Mesendoderm (in vitro differentiated cells): ENCODE measurements around the gene CAPN5.
"Not testable (repeated sequence)": the region's sequence is repeated elsewhere in the genome, so short reads cannot be mapped to it uniquely, and the experiment has no call there.

Source experiments
- DNase-seq: peaks from one replicate; pipeline ENCODE4 v3.0.0; 2013
- H2AK5ac ChIP-seq: 2 replicates; pipeline ENCODE4 v1.6.1; 2013; ENCODE audit warnings: low read length, inconsistent platforms
- H2BK120ac ChIP-seq: 2 replicates; pipeline ENCODE4 v1.6.1; 2013; ENCODE audit warnings: low read depth, mild to moderate bottlenecking, low read length, moderate library complexity, mixed read lengths
- H2BK15ac ChIP-seq: replicated peaks from 2 replicates; pipeline ENCODE4 v1.6.1; 2013; ENCODE audit warnings: low read depth, mild to moderate bottlenecking, moderate library complexity
- H2BK5ac ChIP-seq: 2 replicates; pipeline ENCODE4 v1.6.1; 2013; ENCODE audit warnings: low read length, inconsistent platforms
- H3K18ac ChIP-seq: 2 replicates; pipeline ENCODE4 v1.6.1; 2013; ENCODE audit warnings: mild to moderate bottlenecking, low read length, mixed read lengths
- H3K23ac ChIP-seq: one replicate; pipeline ENCODE4 v1.6.1; 2013; ENCODE audit warnings: low read length
- H3K27ac ChIP-seq: 2 replicates; pipeline ENCODE4 v1.5.1; 2013; ENCODE audit warnings: low read depth, mild to moderate bottlenecking, inconsistent platforms, low read length, moderate library complexity
- H3K27me3 ChIP-seq: 2 replicates; pipeline ENCODE4 v1.6.1; 2013; ENCODE audit warnings: low read length, control low read depth, mild to moderate bottlenecking, inconsistent platforms; ENCODE audit not compliant: insufficient read depth, poor library complexity
- H3K36me3 ChIP-seq: 2 replicates; pipeline ENCODE4 v1.6.1; 2013; ENCODE audit warnings: low read length, inconsistent platforms; ENCODE audit not compliant: control insufficient read depth, insufficient read depth
- H3K4ac ChIP-seq: one replicate; pipeline ENCODE4 v1.6.1; 2013; ENCODE audit warnings: low read depth, mild to moderate bottlenecking, low read length, moderate library complexity
- H3K4me1 ChIP-seq: 2 replicates; pipeline ENCODE4 v1.6.1; 2013; ENCODE audit warnings: low read depth, low read length, inconsistent platforms; ENCODE audit not compliant: control insufficient read depth
- H3K4me2 ChIP-seq: 2 replicates; pipeline ENCODE4 v1.6.1; 2013; ENCODE audit warnings: low read length
- H3K4me3 ChIP-seq: 2 replicates; pipeline ENCODE4 v1.5.1; 2013; ENCODE audit warnings: mild to moderate bottlenecking, low read length
- H3K56ac ChIP-seq: one replicate; pipeline ENCODE4 v1.6.1; 2013; ENCODE audit warnings: low read length
- H3K79me1 ChIP-seq: 2 replicates; pipeline ENCODE4 v1.6.1; 2013; ENCODE audit warnings: low read length, inconsistent platforms
- H3K79me2 ChIP-seq: 2 replicates; pipeline ENCODE4 v1.6.1; 2013; ENCODE audit warnings: mild to moderate bottlenecking, low read length; ENCODE audit not compliant: control insufficient read depth, insufficient read depth
- H3K9ac ChIP-seq: 2 replicates; pipeline ENCODE4 v1.6.1; 2013; ENCODE audit warnings: low read length, inconsistent platforms
- H4K5ac ChIP-seq: one replicate; pipeline ENCODE4 v1.6.1; 2013; ENCODE audit warnings: low read length
- H4K8ac ChIP-seq: one replicate; pipeline ENCODE4 v1.6.1; 2013; ENCODE audit warnings: low read depth, mild to moderate bottlenecking, control low read depth, low read length, moderate library complexity
- WGBS: extraction: QIAGEN DNeasy Blood & Tissue Kit; methylation state at CpG from one replicate; pipeline ENCODE4 v1.1.7; 2013; ENCODE audit warnings: low lambda C conversion rate, missing lambda C conversion rate; ENCODE audit not compliant: insufficient coverage; ENCODE audit errors: extremely low coverage; 5-methylcytosine and 5-hydroxymethylcytosine counted together

The CAPN5 gene

GRCh38 chr11:77044886-77045285, 21.9 kb upstream of the CAPN5 start:
- DNase-seq: no peak
- no peak overlapping the region for H3K4me3 ChIP-seq
- no peak overlapping the region for H3K9ac ChIP-seq
- no peak overlapping the region for H3K27ac ChIP-seq
- no peak overlapping the region for H3K18ac ChIP-seq
- no peak overlapping the region for H2BK120ac ChIP-seq
- no peaks in the 10 kb centered on the region for H3K79me1 ChIP-seq
- H3K36me3 ChIP-seq: no peaks in the 10 kb centered on the region
- H2BK15ac ChIP-seq: no peak overlapping the region
- no peak overlapping the region for H2BK5ac ChIP-seq
- no peaks in the 10 kb centered on the region for H3K27me3 ChIP-seq
- H3K4ac ChIP-seq: no peak overlapping the region
- no CpG with 5 or more reads among the region's 9 CpGs for WGBS
- H3K79me2 ChIP-seq: no peaks in the 10 kb centered on the region
- H3K4me2 ChIP-seq: no peak overlapping the region
- no peak overlapping the region for H4K5ac ChIP-seq
- no peaks in the 10 kb centered on the region for H3K4me1 ChIP-seq
- H3K56ac ChIP-seq: no peak overlapping the region
- no peak overlapping the region for H3K23ac ChIP-seq
- H4K8ac ChIP-seq: no peak overlapping the region
- H2AK5ac ChIP-seq: no peak overlapping the region

- Histone ChIP-seq H3K27me3 (no peaks in the 10 kb centered on the region), H3K27ac (no peak overlapping the region), H3K79me2 (no peaks in the 10 kb centered on the region), H3K4me3 (no peak overlapping the region), H4K5ac (no peak overlapping the region), H3K4me1 (no peaks in the 10 kb centered on the region), H3K36me3 (no peaks in the 10 kb centered on the region), H3K4ac (no peak overlapping the region), H3K18ac (no peak overlapping the region), H2BK120ac (no peak overlapping the region), H3K4me2 (peak overlapping the region; percentile 24), H3K23ac (no peak overlapping the region), H4K8ac (no peak overlapping the region), H2BK15ac (no peak overlapping the region), H2BK5ac (no peak overlapping the region), H3K9ac (no peak overlapping the region), H2AK5ac (no peak overlapping the region), H3K56ac (no peak overlapping the region), H3K79me1 (no peaks in the 10 kb centered on the region)
- no CpG with 5 or more reads among the region's 39 CpGs for WGBS
- DNase-seq: peak; percentile 56
Measured at GRCh38 chr11:77046060-77046501, 20.7 kb upstream of the CAPN5 start.

GRCh38 chr11:77047007-77047927, 19.5 kb upstream of the CAPN5 start:
- H3K4me1 ChIP-seq: no peaks in the 10 kb centered on the region
- no peak overlapping the region for H3K18ac ChIP-seq
- H2BK5ac ChIP-seq: no peak overlapping the region
- no peaks in the 10 kb centered on the region for H3K79me1 ChIP-seq
- H4K5ac ChIP-seq: no peak overlapping the region
- no peak overlapping the region for H3K27ac ChIP-seq
- H3K27me3 ChIP-seq: no peaks in the 10 kb centered on the region
- H4K8ac ChIP-seq: no peak overlapping the region
- H3K56ac ChIP-seq: no peak overlapping the region
- H3K4me3 ChIP-seq: no peak overlapping the region
- H3K36me3 ChIP-seq: no peaks in the 10 kb centered on the region
- no peak overlapping the region for H2BK120ac ChIP-seq
- H2BK15ac ChIP-seq: no peak overlapping the region
- no peak overlapping the region for H3K23ac ChIP-seq
- peak; percentile 96 for DNase-seq
- no peak overlapping the region for H2AK5ac ChIP-seq
- WGBS: no CpG with 5 or more reads among the region's 15 CpGs
- H3K4ac ChIP-seq: no peak overlapping the region
- H3K4me2 ChIP-seq: no peak overlapping the region
- H3K79me2 ChIP-seq: no peaks in the 10 kb centered on the region
- H3K9ac ChIP-seq: no peak overlapping the region

- H3K4ac ChIP-seq, H2BK120ac ChIP-seq, H4K5ac ChIP-seq, H3K23ac ChIP-seq, H2BK5ac ChIP-seq, H3K79me2 ChIP-seq, H3K36me3 ChIP-seq, H3K9ac ChIP-seq, H3K18ac ChIP-seq, H3K4me3 ChIP-seq, H2AK5ac ChIP-seq, H3K27ac ChIP-seq, H3K79me1 ChIP-seq, H3K56ac ChIP-seq, H3K4me1 ChIP-seq, H2BK15ac ChIP-seq, DNase-seq, H4K8ac ChIP-seq, H3K4me2 ChIP-seq, H3K27me3 ChIP-seq: not testable (repeated sequence)
- no CpG with 5 or more reads among the region's 7 CpGs for WGBS
Measured at GRCh38 chr11:77047928-77048446, 18.8 kb upstream of the CAPN5 start.

- Histone ChIP-seq H3K27ac (no peak overlapping the region), H3K79me2 (no peaks in the 10 kb centered on the region), H3K4me1 (no peaks in the 10 kb centered on the region), H3K4me3 (no peak overlapping the region), H3K36me3 (no peaks in the 10 kb centered on the region), H2BK120ac (no peak overlapping the region), H3K23ac (no peak overlapping the region), H3K18ac (no peak overlapping the region), H3K79me1 (no peaks in the 10 kb centered on the region), H3K4me2 (no peak overlapping the region), H3K9ac (no peak overlapping the region), H2BK15ac (no peak overlapping the region), H2AK5ac (no peak overlapping the region), H4K8ac (no peak overlapping the region), H2BK5ac (no peak overlapping the region), H3K56ac (no peak overlapping the region), H4K5ac (no peak overlapping the region), H3K4ac (no peak overlapping the region), H3K27me3 (no peaks in the 10 kb centered on the region)
- WGBS: no CpG with 5 or more reads among the region's 6 CpGs
- DNase-seq: no peak
Measured at GRCh38 chr11:77049026-77049425, 17.7 kb upstream of the CAPN5 start.
